ENCODE results near the gene SLC24A3. TPM values are rescaled to one million over a fixed set of nuclear protein-coding genes. Genes with fewer than 3 reads are reported as not detected.

The SLC24A3 gene
- total and polyA plus RNA-seq, 2 of the 13 experiments (the other 11 are each of a cell fraction or from before 2014, with no cell fraction given), result not detected

DNA sequence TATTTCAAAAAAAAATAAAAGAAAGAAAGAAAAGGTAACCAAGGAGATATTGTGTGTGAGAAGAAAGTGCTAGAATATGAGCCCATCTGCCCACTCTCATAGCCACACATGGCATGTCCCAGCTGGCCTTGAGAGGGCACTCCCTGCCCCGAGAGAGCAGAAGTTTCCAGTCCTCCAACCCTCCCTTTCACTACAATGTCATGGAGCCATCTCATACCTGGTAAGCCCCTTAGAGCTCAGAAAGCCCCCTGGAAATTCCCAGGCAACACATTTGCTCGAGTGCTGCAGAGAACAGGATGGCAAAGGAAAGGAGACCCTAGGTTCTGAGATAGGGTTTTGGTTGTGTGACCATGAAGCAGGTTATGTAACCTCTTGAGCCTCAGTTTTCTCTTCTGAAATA is 469.8 kb downstream of the SLC24A3 start:
- no peak overlapping the region for H3K4me2 ChIP-seq (ENCODE audit: low read depth, low read length)
- no peaks in the 10 kb centered on the region for H4K20me1 ChIP-seq (ENCODE audit: insufficient read depth, low read length)
- H3K9ac ChIP-seq (ENCODE audit: insufficient read depth, low read depth, low read length), result no peak overlapping the region
- intact Hi-C loops (cut with micrococcal nuclease; ENCODE audit: unreplicated experiment), result no loop called here
- H3K9me3 ChIP-seq (ENCODE audit: low read length), result 0 out of 2 replicates have a peak, but pooled peaks cover 13% of the 10 kb centered on the region
- no peaks in the 10 kb centered on the region for H3K36me3 ChIP-seq (replicated peaks in 1 of 2; ENCODE audit: control insufficient read depth in 1 of 2, insufficient read depth in 2 of 2, low read length in 2 of 2)
- BruUV-seq (replicated peaks), result no TSS peak
- no peak overlapping the region for H2AFZ ChIP-seq (ENCODE audit: low read length)
- 3% methylated on average over 2 of the region's 2 CpGs for WGBS (ENCODE audit: low lambda C conversion rate)
- H3K27me3 ChIP-seq (ENCODE audit: control insufficient read depth in 1 of 2, insufficient read depth in 2 of 2, low read length in 2 of 2), result peaks cover 0 to 3% of the 10 kb centered on the region in 2 experiments; a peak in 1 of 5 replicates
- no peak for DNase-seq (ENCODE audit: low spot score)
- ChIA-PET CTCF (ENCODE audit: low intra/inter-chr PET ratio, low total read pairs) (no interaction called here), POLR2A (no interaction called here)
- no peak for FAIRE-seq
- H3K27ac ChIP-seq (ENCODE audit: extremely low read length, insufficient read depth, low read length), result no peak overlapping the region
- in situ Hi-C loops (cut with HindIII; ENCODE audit: extremely low pct_ligation_motif_present, low pct_unique_long_range_greater_than_20kb), result no loop called here
- H3K4me3 ChIP-seq (replicated peaks in 1 of 3; ENCODE audit: insufficient read depth in 1 of 3, low read depth in 2 of 3, low read length in 3 of 3), result no peak overlapping the region
- no peaks in the 10 kb centered on the region for H3K79me2 ChIP-seq (ENCODE audit: insufficient read depth, low read length)
- ATAC-seq, result no peak
- H3K4me1 ChIP-seq (ENCODE audit: insufficient read depth, low read length), result no peaks in the 10 kb centered on the region
- no peak for TF ChIP-seq EP300 (IDR thresholded peaks at IDR 0.05; ENCODE audit: low read depth in 2 of 2, low read length in 2 of 2)
- TF ChIP-seq EP300 (CRISPR knock-in tag; IDR thresholded peaks at IDR 0.05; ENCODE audit: borderline replicate concordance), result no peak
- TF ChIP-seq, protein P1, sequence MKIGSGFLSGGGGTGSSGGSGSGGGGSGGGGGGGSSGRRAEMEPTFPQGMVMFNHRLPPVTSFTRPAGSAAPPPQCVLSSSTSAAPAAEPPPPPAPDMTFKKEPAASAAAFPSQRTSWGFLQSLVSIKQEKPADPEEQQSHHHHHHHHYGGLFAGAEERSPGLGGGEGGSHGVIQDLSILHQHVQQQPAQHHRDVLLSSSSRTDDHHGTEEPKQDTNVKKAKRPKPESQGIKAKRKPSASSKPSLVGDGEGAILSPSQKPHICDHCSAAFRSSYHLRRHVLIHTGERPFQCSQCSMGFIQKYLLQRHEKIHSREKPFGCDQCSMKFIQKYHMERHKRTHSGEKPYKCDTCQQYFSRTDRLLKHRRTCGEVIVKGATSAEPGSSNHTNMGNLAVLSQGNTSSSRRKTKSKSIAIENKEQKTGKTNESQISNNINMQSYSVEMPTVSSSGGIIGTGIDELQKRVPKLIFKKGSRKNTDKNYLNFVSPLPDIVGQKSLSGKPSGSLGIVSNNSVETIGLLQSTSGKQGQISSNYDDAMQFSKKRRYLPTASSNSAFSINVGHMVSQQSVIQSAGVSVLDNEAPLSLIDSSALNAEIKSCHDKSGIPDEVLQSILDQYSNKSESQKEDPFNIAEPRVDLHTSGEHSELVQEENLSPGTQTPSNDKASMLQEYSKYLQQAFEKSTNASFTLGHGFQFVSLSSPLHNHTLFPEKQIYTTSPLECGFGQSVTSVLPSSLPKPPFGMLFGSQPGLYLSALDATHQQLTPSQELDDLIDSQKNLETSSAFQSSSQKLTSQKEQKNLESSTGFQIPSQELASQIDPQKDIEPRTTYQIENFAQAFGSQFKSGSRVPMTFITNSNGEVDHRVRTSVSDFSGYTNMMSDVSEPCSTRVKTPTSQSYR (CRISPR knock-in tag; IDR thresholded peaks at IDR 0.05; ENCODE audit: borderline replicate concordance), result no peak
- TF ChIP-seq, protein P2, sequence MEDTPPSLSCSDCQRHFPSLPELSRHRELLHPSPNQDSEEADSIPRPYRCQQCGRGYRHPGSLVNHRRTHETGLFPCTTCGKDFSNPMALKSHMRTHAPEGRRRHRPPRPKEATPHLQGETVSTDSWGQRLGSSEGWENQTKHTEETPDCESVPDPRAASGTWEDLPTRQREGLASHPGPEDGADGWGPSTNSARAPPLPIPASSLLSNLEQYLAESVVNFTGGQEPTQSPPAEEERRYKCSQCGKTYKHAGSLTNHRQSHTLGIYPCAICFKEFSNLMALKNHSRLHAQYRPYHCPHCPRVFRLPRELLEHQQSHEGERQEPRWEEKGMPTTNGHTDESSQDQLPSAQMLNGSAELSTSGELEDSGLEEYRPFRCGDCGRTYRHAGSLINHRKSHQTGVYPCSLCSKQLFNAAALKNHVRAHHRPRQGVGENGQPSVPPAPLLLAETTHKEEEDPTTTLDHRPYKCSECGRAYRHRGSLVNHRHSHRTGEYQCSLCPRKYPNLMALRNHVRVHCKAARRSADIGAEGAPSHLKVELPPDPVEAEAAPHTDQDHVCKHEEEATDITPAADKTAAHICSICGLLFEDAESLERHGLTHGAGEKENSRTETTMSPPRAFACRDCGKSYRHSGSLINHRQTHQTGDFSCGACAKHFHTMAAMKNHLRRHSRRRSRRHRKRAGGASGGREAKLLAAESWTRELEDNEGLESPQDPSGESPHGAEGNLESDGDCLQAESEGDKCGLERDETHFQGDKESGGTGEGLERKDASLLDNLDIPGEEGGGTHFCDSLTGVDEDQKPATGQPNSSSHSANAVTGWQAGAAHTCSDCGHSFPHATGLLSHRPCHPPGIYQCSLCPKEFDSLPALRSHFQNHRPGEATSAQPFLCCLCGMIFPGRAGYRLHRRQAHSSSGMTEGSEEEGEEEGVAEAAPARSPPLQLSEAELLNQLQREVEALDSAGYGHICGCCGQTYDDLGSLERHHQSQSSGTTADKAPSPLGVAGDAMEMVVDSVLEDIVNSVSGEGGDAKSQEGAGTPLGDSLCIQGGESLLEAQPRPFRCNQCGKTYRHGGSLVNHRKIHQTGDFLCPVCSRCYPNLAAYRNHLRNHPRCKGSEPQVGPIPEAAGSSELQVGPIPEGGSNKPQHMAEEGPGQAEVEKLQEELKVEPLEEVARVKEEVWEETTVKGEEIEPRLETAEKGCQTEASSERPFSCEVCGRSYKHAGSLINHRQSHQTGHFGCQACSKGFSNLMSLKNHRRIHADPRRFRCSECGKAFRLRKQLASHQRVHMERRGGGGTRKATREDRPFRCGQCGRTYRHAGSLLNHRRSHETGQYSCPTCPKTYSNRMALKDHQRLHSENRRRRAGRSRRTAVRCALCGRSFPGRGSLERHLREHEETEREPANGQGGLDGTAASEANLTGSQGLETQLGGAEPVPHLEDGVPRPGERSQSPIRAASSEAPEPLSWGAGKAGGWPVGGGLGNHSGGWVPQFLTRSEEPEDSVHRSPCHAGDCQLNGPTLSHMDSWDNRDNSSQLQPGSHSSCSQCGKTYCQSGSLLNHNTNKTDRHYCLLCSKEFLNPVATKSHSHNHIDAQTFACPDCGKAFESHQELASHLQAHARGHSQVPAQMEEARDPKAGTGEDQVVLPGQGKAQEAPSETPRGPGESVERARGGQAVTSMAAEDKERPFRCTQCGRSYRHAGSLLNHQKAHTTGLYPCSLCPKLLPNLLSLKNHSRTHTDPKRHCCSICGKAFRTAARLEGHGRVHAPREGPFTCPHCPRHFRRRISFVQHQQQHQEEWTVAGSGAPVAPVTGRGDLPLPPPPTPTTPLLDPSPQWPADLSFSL (CRISPR knock-in tag; IDR thresholded peaks at IDR 0.05), result no peak
- no peak for TF ChIP-seq MED8 (CRISPR knock-in tag; IDR thresholded peaks at IDR 0.05; ENCODE audit: insufficient replicate concordance)
- TF ChIP-seq, protein P3, sequence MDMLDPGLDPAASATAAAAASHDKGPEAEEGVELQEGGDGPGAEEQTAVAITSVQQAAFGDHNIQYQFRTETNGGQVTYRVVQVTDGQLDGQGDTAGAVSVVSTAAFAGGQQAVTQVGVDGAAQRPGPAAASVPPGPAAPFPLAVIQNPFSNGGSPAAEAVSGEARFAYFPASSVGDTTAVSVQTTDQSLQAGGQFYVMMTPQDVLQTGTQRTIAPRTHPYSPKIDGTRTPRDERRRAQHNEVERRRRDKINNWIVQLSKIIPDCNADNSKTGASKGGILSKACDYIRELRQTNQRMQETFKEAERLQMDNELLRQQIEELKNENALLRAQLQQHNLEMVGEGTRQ (IDR thresholded peaks at IDR 0.05; ENCODE audit: low read depth, low read length), result no peak
- TF ChIP-seq, protein P3 (CRISPR knock-in tag; IDR thresholded peaks at IDR 0.05; ENCODE audit: borderline replicate concordance), result no peak
- no peak for TF ChIP-seq AKAP8 (CRISPR knock-in tag; IDR thresholded peaks at IDR 0.05)
- no peak for TF ChIP-seq ZNF556 (CRISPR knock-in tag; IDR thresholded peaks at IDR 0.05; ENCODE audit: borderline replicate concordance)
- no peak for TF ChIP-seq SRY (CRISPR knock-in tag; IDR thresholded peaks at IDR 0.05)
- TF ChIP-seq ZNF660 (CRISPR knock-in tag; IDR thresholded peaks at IDR 0.05; ENCODE audit: borderline replicate concordance, low read depth), result no peak
- TF ChIP-seq TEAD2 (CRISPR knock-in tag; IDR thresholded peaks at IDR 0.05), result no peak
- TF ChIP-seq, protein P4, sequence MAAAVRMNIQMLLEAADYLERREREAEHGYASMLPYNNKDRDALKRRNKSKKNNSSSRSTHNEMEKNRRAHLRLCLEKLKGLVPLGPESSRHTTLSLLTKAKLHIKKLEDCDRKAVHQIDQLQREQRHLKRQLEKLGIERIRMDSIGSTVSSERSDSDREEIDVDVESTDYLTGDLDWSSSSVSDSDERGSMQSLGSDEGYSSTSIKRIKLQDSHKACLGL (CRISPR knock-in tag; IDR thresholded peaks at IDR 0.05), result no peak
